SU-DHL-6 (cell line): Measurements from ENCODE around the gene TMEM229B.

Source experiments
- H2AFZ ChIP-seq: fragments of 200-600 bp; sonication (generic); 2 replicates; pipeline ENCODE4 v1.6.1; 2014; ENCODE audit warnings: low read depth, mild to moderate bottlenecking, moderate library complexity, mixed read lengths, antibody characterized with exemption, low read length; ENCODE audit not compliant: severe bottlenecking
- H3F3A ChIP-seq: fragments of 200-600 bp; shearing (Covaris generic); 2 replicates; pipeline ENCODE4 v1.6.0; 2016; ENCODE audit warnings: antibody characterized with exemption, mild to moderate bottlenecking; ENCODE audit not compliant: insufficient read depth
- H3K27ac ChIP-seq: fragments of 200-600 bp; sonication (generic); 2 replicates; pipeline ENCODE4 v1.5.1; 2016; ENCODE audit warnings: low read depth, mild to moderate bottlenecking, low read length, moderate library complexity, mixed read lengths
- H3K27me3 ChIP-seq: fragments of 200-600 bp; sonication (generic), shearing (Covaris generic); 2 replicates; pipeline ENCODE4 v1.6.0; 2014; ENCODE audit warnings: mild to moderate bottlenecking, low read length
- H3K36me3 ChIP-seq: fragments of 200-600 bp; sonication (generic); 2 replicates; pipeline ENCODE4 v1.6.1; 2014; ENCODE audit warnings: mild to moderate bottlenecking, low read length, mixed read lengths
- H3K4me2 ChIP-seq: fragments of 300-600, 200-600 bp; shearing (Covaris generic), sonication (generic); 2 replicates; pipeline ENCODE4 v1.6.0; 2014; ENCODE audit warnings: low read length, low read depth, mild to moderate bottlenecking; ENCODE audit not compliant: poor library complexity, severe bottlenecking
- H3K4me3 ChIP-seq: fragments of 200-600 bp; sonication (generic); 2 replicates; pipeline ENCODE4 v1.5.1; 2014; ENCODE audit warnings: antibody characterized with exemption, low read length, mild to moderate bottlenecking, mixed read lengths; ENCODE audit not compliant: insufficient read depth, poor library complexity, severe bottlenecking
- H3K79me2 ChIP-seq: fragments of 200-600 bp; sonication (generic); 2 replicates; pipeline ENCODE4 v1.6.1; 2014; ENCODE audit warnings: mild to moderate bottlenecking, low read length, moderate library complexity; ENCODE audit not compliant: insufficient read depth
- H3K9ac ChIP-seq: fragments of 200-600 bp; sonication (generic); 2 replicates; pipeline ENCODE4 v1.7.0; 2014; ENCODE audit warnings: mild to moderate bottlenecking, low read length
- H3K9me2 ChIP-seq: fragments of 200-600 bp; sonication (generic); replicated peaks from 2 replicates; pipeline ENCODE4 v1.6.1; 2014; ENCODE audit warnings: low read length; ENCODE audit not compliant: insufficient read depth
- H3K9me3 ChIP-seq: fragments of 200-600 bp; sonication (generic); 2 replicates; pipeline ENCODE4 v1.6.1; 2014; ENCODE audit warnings: low read length, mixed read lengths; ENCODE audit not compliant: insufficient read depth
- H4K20me1 ChIP-seq: fragments of 200-600 bp; sonication (generic); 2 replicates; pipeline ENCODE4 v1.6.1; 2014; ENCODE audit warnings: low read depth, mild to moderate bottlenecking, antibody characterized with exemption, low read length, moderate library complexity, mixed read lengths
- CTCF ChIP-seq: fragments of 200-600 bp; sonication (generic); IDR thresholded peaks from one replicate; pipeline ENCODE4 v1.5.1; 2017; ENCODE audit warnings: antibody characterized with exemption, mild to moderate bottlenecking, low read length, moderate library complexity; ENCODE audit not compliant: insufficient read depth, poor library complexity, severe bottlenecking
- EZH2phosphoT487 ChIP-seq: fragments of 200-600 bp; sonication (generic), shearing (Covaris generic); conservative IDR thresholded peaks from 2 replicates; pipeline ENCODE4 v1.6.1; 2018; ENCODE audit warnings: mild to moderate bottlenecking, antibody characterized with exemption, low read length, moderate library complexity, mixed read lengths

The TMEM229B gene

GRCh38 chr14:67421356-67422224, 66.9 kb downstream of the TMEM229B start:
- H3K4me3 ChIP-seq = no peak overlapping the region
- no peak overlapping the region for H3K4me2 ChIP-seq
- no peaks in the 10 kb centered on the region for H3K79me2 ChIP-seq
- H3K9me2 ChIP-seq = no peaks in the 10 kb centered on the region
- no peaks in the 10 kb centered on the region for H3K27me3 ChIP-seq
- no peak overlapping the region for H2AFZ ChIP-seq
- TF ChIP-seq EZH2phosphoT487 (no peak), CTCF (no peak)
- no peaks in the 10 kb centered on the region for H4K20me1 ChIP-seq
- no peaks in the 10 kb centered on the region for H3F3A ChIP-seq
- no peaks in the 10 kb centered on the region for H3K36me3 ChIP-seq
- H3K9ac ChIP-seq = no peak overlapping the region
- no peak overlapping the region for H3K27ac ChIP-seq
- no peaks in the 10 kb centered on the region for H3K9me3 ChIP-seq
